Hepatocyte (in vitro differentiated cells): ENCODE measurements around the gene CLVS2.

ENCODE experiments used
- CTCF ChIP-seq: fragments of 200-600 bp; sonication (generic); IDR thresholded peaks from 2 replicates; pipeline ENCODE4 v1.5.1; 2016; ENCODE audit warnings: antibody characterized with exemption, mild to moderate bottlenecking; ENCODE audit not compliant: poor library complexity
- EZH2 ChIP-seq: fragments of 200-600 bp; sonication (generic); IDR thresholded peaks from 2 replicates; pipeline ENCODE4 v1.6.1; 2016; ENCODE audit warnings: antibody characterized with exemption, mild to moderate bottlenecking, borderline replicate concordance
- EZH2phosphoT487 ChIP-seq: fragments of 200-600 bp; sonication (generic); IDR thresholded peaks from one replicate; pipeline ENCODE4 v1.6.1; 2018; ENCODE audit warnings: antibody characterized with exemption, mild to moderate bottlenecking, low read depth, moderate library complexity; ENCODE audit not compliant: unreplicated experiment, severe bottlenecking

GRCh38 chr6:123055256-123055655, 59.2 kb downstream of the CLVS2 start:
- TF ChIP-seq CTCF (no peak), EZH2phosphoT487 (no peak), EZH2 (no peak)
